ENCODE measurements around the gene CHST13. TPM values are rescaled to one million over a fixed set of nuclear protein-coding genes. Genes with fewer than 3 reads are reported as not detected.

Gene CHST13
- total RNA-seq, 1 donor from 2014 or later, result 43.8 TPM

DNA sequence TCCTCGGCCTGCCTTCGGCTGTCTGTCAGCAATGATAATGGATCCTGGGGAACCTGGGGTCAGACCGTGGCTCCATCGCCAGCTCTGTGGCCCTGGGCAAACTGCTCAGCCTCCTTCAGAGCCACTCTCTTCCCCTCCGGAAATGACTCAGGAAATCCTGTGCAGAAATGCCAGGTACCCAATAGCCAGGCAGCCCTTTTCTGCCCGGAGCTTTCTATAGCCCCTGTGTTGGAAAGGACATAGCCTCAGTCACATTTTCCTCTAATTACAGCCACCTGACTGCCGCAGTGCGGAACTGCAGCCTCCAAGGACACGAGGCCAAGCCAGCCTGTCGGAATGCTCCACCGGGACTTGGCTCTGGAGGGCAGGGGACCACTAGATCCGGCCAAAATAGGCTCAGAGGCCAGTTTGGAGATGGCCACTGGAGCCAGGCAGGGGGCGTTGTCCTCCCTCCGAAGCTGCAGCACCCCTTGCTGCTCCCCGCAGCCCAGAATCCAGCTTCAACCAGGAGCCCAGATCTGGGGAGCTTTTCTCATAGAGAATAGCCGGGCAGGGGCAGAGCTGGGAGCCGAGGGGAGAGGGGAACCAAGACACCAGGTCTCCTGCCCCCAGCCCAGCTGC is 36.7 kb upstream of the CHST13 start:
- no peak for DNase-seq (ENCODE audit: low spot score)
- no peak for ATAC-seq

DNA sequence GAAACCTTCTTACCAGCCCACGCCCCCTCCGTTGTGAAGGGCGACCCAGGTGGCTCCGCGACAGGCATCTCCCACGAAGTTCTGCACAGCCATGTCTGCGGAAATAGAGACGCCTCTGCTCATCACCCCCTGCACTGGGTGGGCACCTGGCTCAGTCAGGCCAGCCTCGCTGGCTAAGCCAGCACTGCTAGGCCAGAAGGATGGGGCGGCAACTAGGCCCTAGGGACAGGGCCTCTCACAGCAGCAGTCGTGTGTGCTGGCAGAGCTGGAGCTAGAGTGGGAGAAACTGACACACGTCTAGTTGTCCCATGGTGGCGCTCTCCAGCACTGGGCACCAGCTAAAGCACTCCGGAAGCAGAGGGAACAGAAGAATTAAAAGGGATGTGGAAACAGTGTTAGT is 35.8 kb upstream of the CHST13 start:
- DNase-seq (ENCODE audit: low spot score) (no peak), ATAC-seq (no peak)

DNA sequence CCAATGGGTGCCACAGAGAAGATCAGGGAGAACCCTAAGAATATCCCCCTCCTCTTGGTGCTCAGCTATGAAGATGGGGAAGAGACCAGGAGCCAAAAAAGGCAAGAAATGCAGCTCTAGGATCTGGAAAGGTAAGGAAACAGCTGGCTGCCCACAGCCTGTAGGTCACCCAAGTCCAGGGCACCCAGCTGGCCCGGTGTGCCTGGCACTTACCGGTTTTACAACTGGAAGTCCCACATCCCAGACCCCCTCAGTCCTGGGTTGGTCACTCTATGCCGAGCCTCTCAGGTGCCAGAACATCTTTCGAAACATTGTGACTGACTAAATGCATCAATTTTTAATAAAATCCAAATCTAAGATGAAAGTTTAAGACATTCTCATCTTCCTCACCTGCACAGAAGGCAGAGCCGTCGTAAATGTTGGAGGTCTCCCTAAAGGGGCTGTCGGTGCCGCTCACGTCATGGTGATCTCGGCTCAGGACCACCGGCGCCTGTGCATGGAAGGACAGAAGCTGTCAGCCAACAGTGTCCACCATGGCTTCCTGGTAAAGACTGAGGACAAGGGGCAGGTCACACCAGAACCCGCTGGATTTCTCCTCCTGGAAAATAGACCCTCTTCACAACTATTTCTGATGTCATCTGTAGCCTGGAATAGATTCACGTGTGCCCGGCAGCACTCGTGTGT is 34.9 kb upstream of the CHST13 start:
- ATAC-seq (no peak), DNase-seq (ENCODE audit: low spot score) (no peak)

DNA sequence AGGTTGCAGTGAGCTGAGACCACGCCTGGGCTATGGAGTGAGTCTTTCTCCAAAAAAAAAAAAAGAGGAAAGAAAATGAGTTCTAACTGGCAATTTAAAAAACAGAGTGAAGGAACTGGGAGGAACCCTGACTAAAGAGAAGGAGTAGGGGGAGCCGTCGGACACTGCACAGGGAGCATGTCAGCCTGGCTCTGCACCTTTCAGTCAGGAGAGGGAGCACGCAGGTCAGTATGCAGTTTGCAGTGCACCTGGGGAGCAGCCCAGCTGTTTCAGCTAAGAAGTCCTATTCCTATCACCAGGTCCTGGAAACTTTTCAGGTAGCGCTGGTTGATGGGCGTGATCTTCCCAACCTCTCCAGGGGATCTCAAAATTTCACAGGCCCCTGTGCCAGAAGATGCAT is 33.3 kb upstream of the CHST13 start:
- DNase-seq (ENCODE audit: low spot score) (no peak), ATAC-seq (peak; percentile 42)

DNA sequence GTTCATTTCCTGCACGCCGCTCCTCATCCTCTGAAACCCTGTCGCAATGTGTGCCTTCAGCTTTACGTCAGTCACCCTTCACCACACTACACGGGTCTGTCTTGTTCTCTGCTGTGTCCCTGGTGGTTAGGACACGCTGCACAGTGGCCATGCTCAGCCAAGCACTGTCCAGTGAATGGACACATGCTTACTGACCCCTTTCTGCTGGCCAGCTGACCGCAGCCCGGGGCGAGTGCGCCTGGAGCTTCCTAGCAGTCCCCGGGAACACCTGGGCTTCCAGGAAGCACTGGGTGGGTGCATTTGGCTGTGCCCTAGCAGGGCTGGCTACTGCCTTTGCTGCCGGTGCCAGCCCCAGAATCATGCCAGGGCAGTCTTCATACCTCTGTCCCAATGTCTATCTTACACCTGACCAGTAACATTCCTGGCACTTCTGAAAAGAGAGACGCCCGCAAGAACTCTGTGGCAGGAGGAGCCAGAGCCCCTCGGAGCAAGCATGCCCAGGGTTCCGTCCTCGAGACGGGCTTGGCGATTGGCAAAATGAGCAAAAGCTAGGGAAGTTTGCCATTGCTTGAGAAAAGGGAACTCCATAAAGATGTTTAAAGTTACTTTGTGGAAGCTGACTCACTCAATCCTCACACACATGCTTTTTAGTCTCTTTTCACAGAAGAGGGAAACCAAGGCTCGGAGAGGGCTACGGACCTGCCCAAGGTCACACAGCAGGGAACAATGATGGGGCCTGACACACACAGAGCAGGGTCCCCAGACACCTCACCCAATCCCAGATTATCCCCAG is 32.5 kb upstream of the CHST13 start:
- ATAC-seq, result peak; percentile 74
- DNase-seq (ENCODE audit: low spot score), result peak; percentile 72

DNA sequence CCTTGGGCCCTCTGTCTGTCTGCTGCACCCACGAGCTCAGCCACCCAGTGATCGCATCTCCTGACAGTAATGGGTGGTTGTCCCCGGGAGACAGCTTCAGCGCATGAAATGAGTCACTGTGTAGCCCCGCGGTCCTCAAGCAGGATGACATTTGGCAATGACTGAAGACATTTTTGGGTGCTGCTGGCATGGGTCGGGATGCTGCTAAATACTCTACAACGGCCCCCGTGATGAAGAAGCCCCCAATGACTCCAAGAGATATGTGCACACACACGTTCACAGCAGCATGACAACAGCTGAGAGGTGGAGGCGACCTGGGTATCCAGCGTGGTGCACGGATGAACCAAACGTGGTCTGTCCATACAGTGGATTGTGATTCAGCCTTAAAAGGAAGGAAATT is 30.9 kb upstream of the CHST13 start:
- DNase-seq (ENCODE audit: low spot score) (no peak), ATAC-seq (no peak)

DNA sequence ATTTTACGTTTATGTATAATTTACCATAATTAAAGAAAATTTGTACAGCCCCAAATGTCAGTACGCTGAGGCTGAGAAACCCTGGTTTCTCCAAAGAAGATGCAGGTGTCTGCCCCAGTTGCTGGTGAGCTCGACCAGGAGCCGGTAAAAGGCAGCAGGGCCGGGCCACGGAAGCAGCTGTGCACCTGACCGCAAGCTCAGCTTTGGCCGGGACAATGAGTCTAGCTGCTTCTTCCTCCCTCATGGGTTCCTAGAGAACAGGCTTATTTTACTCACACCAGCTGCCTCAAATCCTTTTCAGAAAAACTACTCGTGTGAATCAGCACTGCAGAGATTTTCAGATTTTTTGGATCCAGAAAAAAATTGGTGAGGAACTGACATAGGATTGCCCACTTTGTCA is 30.2 kb upstream of the CHST13 start:
- DNase-seq (ENCODE audit: low spot score), result no peak
- ATAC-seq, result no peak

DNA sequence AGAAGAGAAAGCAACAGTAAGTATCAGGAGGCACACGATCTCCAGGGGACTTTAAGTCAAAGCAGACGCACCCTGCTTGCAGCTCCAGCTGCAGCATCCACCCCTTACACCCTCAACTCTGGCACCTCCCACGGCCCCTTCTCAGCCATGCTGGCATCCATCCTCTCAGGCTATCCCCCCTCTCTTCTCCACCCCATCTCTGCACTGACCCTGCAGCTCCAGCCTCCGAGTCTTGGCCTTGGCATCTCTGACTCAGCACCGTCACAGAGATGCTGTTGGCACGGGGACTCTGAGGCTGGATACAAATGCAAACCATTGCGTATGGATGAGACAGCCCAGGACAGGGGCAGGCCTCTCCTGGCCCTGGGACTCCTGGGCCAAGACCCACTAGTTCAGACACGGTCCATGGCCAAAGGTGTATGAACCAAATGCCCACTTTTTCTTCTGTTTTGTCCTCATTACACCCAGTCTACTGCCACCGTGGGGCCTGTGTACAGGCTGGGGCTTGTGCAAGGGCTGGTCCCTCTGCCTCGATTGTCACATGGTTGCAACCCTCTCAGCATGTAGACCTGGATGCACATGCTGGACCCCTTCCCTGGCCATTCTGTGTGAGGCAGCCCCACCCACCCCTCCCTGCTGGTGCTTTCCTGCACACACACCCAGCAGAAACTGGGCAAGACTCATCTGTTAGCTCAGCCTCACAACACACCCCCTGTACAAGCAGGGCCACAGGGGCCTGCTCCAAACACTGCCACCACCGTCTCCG is 29.6 kb upstream of the CHST13 start:
- no peak for DNase-seq (ENCODE audit: low spot score)
- no peak for ATAC-seq

DNA sequence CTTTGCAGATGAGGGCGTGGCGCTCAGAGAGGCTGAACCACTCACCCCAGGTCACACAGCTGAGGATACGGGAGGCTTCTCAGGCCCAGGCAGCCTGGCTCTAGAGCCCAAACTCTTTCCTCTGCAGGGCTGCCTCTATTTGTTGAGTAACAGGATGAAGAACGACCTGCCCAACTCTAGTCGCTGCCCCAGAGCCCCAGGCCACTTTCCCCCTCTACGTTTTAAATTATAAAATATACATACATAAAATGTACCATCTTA is 29.1 kb upstream of the CHST13 start:
- no peak for DNase-seq (ENCODE audit: low spot score)
- ATAC-seq, result no peak

DNA sequence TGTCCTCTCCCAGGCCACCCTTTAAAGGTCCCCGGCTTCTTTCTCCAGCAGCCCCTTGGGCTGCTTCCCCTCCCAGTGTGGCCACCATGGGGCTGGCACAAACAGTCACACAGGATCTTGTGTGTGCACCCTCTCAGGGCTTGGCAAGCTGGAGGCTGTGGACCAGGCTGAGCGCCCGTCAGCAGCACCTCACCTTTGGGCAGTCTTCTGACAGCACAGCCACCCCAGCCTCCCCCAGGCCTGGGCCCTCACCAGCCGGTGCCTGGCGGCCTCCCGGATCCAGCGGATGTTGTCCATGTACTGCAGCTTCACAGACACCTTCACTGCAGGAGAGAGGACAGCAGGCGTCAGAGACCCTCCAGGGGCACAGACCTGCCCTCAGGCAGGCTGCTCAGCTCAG is 28.2 kb upstream of the CHST13 start:
- DNase-seq (ENCODE audit: low spot score), result no peak
- no peak for ATAC-seq

DNA sequence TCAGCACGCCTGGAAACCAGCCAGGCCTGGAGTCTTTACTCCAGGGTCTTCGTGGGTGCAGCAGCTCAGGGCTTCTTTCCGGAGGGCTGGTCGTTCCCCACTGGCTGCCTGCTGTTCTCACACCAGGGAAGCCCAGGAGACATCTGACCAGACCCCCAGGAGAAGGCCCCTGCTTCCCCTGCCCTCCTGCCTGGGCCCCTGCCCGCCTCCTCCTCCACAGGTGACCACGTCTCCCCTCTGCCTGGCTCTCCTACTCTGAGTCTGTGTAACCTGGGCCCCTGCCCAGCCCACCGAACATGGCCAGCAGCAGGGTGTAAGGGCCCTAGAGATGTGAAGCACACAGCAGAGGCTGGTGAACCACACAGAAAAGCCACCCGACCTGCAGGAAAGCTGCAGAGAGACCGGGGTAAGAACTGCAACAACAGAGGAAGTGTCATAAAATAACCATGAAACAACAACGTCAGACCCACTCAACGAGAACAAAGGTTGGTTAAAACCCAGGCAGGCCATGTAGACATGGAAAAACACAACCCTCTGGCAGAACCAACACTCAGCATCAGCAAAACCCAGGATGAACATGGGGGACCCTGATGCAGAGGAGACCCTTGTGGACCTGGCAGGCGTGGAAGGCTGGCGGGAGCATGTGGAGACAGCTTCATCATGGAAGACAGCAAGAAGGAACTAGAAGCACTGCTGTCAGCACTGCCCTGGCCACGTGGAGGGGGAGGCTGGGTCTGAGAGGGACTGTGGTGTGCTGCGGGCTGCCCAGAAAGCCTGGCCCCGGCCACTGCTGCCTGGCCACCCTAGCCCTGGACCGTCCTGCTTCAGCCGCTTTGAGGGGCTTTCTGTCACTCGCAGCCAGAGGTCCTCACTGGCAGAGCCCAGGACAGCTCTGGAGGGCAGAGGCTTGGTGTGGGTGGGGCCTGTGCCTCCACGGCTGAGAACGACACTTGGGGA is 26.8 kb upstream of the CHST13 start:
- ATAC-seq (no peak), DNase-seq (ENCODE audit: low spot score) (no peak)

DNA sequence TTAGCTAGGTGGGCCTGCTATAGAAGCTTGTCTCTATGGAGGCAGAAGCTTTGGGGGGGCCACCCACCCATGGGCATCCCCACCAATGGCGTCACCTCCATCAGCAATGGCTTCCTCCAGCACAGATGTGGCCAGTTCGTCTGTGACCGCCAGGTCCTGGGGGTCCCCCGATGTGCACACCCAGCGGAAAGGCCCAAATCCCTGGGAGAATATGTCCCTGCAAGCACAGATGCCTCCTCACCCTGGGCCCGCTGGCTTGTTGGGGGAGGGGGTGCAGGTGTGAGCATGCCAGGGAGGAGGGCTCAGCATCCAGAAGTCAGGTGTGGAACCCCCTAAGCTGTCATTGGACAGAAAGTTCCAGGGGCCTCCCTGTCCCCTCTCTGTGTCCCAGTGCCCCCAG is 26.0 kb upstream of the CHST13 start:
- DNase-seq (ENCODE audit: low spot score), result no peak
- no peak for ATAC-seq

DNA sequence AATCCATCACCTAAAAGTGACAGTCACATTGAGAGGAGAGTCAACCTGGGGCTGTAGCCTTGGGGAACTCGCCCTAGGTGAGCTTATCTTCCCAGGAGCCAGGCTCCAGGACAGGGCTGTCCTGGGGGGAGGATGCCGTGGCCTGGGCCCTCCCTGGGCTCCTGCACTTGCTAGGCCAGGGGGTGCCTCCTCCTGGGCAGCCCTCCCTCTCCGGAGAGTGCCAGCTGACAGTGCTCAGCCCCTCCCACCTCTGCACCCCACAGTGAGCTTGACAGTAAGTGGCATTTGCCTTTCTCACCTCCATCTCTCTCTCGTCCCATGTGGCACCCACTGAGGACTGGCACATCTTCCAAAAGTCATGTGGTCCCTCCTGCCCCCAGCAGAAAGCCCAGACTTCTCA is 25.5 kb upstream of the CHST13 start:
- ATAC-seq, result no peak
- no peak for DNase-seq (ENCODE audit: low spot score)

DNA sequence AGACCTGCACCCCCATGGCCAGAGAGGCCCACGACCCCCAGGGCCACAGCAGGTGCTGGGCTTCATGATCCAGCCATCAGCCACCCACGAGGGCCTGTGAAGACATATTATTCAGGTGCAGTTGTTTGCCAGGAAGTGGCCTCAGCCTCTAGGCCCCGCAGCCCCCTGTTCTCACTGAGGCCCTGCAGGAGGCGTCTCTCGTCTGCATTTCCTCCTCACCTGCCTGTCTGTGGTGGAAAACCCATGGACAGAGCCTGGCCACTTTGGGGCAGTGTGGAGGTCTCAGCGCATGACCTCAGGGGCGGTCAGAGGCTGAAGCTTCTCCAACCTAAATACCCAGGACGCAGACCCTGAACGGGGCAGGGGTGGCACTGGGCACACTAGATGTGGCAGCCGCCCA is 25.0 kb upstream of the CHST13 start:
- DNase-seq (ENCODE audit: low spot score) (no peak), ATAC-seq (no peak)

DNA sequence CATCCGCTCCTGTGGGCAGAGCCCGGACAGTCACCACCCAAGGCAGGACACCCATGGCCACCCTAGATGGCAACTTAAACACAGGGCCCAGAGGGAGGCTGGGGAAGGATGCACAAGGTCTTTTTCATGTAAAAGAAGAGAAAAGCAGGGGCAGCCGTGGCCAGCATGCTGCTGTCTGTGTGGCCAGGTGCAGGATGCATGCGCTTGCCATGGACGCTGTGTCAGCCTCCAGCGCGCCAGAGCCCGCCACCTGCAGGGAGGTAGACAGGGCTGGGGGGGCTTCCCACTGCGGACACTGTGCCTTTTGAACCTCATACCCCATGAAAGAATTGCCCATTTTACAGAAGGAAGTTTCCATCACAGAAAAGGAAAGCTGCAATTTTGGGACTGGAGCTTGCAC is 24.6 kb upstream of the CHST13 start:
- DNase-seq (ENCODE audit: low spot score) (no peak), ATAC-seq (no peak)

DNA sequence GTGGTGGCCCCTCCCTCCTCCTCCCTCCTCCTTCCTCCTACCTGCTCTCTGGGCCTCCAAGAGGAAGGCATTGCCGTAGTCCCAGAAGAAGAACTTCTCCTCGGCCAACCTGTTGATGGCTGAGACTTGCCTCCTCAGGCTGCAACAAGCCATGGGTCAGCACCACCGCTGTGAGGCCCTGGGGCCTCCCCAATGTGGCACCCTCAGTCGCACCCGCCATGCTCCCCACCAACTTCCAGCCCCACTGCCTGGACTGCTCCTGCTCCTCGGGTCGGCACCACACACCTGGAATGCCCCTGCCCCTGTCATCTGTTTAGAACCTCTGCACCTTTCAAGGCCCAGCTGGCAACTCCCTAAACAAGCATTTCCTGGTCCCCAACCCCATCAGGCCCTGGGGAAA is 23.9 kb upstream of the CHST13 start:
- DNase-seq (ENCODE audit: low spot score) (no peak), ATAC-seq (no peak)

DNA sequence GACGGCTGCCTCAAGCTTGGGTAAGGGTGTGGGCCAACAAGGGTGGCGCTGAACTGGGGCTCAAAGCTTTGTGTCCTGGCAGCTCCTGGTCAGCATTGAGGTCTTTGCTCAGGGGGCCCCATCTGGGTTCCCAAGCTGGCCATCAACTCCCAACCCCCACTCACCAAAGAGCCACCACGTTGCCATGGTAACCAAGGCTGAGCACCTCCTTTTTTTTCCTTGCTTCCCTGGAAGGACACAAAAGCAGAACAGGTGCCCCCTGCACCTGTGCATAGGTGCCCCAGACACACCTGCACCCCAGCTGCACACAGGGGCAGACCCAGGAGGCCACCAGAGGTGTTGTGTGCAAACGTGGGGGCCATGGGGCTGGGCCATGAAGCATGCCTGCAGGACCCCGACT is 22.9 kb upstream of the CHST13 start:
- no peak for DNase-seq (ENCODE audit: low spot score)
- ATAC-seq, result no peak

DNA sequence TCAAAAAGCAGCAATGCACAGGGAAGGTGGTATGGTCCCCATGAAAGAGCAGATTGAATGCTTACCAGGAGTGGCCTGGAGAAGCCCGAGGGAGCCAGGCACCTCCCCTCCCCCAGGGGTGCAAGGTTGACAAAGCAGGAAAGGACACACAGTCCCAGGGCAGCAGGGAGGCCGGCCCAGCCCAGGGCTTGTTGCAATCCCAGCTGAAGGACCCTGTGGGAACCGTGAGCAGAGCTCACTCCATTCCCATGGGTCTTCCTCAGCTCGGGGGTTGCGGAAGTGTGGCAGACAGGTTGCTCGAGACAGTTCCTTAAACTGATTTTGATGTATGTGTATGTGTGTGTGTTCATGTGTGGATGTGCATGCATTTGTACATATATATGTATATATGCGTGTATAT is 22.2 kb upstream of the CHST13 start:
- peak; percentile 73 for DNase-seq (ENCODE audit: low spot score)

DNA sequence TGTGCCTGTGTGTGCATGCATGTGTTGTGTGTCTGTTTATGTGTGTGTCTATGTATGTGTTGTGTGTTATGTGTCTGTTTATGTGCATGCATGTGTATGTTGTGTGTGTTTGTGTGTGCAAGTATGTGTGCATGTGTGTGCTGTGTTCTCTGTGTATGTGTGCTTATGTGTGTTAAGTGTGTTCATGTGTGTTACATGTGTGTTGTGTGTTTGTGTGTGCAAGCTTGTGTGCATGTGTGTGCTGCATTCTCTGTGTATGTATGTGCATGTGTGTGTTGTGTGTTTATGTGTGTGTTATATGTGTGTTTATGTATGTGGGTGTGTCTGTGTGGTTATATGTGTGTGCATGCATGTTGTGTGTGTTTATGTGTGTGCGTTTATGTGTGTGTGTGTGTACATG is 21.3 kb upstream of the CHST13 start:
- DNase-seq (ENCODE audit: low spot score) (no peak), ATAC-seq (no peak)

More for the DNA sequence above, 22.2 kb upstream of the CHST13 start:
- ATAC-seq, result peak; percentile 84

DNA sequence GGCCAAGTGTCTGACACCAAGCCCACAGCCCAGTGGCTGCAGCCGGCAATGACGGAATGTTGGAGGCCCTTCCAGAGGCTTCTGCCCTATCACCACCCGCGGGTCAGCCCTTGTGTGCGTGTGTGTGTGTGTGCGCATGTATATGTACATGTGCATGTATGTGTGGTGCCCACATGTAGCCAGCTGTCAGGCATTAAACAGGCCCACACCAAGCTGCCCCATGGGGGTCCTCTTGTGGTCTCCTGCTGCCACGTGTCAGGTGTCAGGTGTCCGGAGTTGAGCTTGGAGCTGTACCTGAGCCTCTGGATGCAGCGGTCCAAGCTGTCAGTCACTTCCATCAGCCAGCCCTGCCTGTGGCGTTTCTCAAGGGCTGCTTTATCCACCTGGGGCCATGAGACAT is 20.3 kb upstream of the CHST13 start:
- DNase-seq (ENCODE audit: low spot score) (no peak), ATAC-seq (no peak)

DNA sequence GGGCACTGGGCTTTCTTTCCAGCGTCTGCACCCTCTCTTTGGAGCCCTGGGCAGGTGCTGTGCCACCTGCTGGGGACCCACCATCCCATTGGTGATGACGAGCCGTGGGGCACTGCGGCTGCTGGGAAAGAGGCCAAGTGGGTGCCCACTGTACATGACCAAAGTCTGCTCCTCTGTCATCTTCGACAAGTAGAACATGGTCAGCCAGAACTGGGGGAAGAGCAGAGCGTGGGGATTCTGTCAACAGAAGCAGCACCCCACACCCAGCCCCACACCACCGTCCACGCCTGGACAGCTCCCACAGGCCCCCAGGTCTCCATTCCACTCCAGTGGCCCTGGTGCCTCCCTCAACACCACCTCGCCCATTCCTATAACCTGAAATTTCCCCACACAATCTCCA is 16.1 kb upstream of the CHST13 start:
- DNase-seq (ENCODE audit: low spot score) (no peak), ATAC-seq (no peak)

Data from left lobe of liver (tissue), 2 donors.